ENCODE results near the gene NOTCH1. TPM values are rescaled to one million over a fixed set of nuclear protein-coding genes. Genes with fewer than 3 reads are reported as not detected.

Gene NOTCH1
- total and polyA plus RNA-seq, 2 of the 13 experiments (the other 11 are each of a cell fraction or from before 2014, with no cell fraction given), result 0.09 to 0.35 TPM

DNA sequence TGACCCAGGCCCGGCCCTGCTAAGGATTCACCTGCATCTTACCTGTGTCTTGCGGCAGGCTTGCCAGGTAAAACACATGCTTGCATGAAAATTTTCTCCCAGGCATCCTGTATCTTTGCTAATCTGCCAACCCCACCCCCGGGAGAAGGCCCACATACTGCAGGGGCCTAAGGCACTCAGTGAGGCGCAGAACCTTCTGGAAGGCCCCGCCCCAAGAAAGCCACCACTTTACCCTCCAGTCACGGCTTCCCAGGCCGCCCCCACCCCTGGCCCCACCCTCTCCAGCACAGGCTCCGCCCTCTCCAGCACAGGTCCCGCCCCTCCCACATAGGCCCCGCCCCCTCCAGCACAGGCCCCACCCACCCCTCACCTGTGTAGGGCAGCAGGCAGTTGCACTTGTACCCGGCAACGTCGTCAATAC is 33.2 kb downstream of the NOTCH1 start (continued):
- TF ChIP-seq, protein P1, sequence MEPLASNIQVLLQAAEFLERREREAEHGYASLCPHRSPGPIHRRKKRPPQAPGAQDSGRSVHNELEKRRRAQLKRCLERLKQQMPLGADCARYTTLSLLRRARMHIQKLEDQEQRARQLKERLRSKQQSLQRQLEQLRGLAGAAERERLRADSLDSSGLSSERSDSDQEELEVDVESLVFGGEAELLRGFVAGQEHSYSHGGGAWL (CRISPR knock-in tag; IDR thresholded peaks at IDR 0.05), result no peak
- no peak for TF ChIP-seq EED (CRISPR knock-in tag; IDR thresholded peaks at IDR 0.05)
- TF ChIP-seq, protein P2, sequence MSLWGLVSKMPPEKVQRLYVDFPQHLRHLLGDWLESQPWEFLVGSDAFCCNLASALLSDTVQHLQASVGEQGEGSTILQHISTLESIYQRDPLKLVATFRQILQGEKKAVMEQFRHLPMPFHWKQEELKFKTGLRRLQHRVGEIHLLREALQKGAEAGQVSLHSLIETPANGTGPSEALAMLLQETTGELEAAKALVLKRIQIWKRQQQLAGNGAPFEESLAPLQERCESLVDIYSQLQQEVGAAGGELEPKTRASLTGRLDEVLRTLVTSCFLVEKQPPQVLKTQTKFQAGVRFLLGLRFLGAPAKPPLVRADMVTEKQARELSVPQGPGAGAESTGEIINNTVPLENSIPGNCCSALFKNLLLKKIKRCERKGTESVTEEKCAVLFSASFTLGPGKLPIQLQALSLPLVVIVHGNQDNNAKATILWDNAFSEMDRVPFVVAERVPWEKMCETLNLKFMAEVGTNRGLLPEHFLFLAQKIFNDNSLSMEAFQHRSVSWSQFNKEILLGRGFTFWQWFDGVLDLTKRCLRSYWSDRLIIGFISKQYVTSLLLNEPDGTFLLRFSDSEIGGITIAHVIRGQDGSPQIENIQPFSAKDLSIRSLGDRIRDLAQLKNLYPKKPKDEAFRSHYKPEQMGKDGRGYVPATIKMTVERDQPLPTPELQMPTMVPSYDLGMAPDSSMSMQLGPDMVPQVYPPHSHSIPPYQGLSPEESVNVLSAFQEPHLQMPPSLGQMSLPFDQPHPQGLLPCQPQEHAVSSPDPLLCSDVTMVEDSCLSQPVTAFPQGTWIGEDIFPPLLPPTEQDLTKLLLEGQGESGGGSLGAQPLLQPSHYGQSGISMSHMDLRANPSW (CRISPR knock-in tag; IDR thresholded peaks at IDR 0.05; ENCODE audit: borderline replicate concordance), result no peak
- no peak for TF ChIP-seq GTF3A (CRISPR knock-in tag; conservative IDR thresholded peaks at IDR 0.05)

DNA sequence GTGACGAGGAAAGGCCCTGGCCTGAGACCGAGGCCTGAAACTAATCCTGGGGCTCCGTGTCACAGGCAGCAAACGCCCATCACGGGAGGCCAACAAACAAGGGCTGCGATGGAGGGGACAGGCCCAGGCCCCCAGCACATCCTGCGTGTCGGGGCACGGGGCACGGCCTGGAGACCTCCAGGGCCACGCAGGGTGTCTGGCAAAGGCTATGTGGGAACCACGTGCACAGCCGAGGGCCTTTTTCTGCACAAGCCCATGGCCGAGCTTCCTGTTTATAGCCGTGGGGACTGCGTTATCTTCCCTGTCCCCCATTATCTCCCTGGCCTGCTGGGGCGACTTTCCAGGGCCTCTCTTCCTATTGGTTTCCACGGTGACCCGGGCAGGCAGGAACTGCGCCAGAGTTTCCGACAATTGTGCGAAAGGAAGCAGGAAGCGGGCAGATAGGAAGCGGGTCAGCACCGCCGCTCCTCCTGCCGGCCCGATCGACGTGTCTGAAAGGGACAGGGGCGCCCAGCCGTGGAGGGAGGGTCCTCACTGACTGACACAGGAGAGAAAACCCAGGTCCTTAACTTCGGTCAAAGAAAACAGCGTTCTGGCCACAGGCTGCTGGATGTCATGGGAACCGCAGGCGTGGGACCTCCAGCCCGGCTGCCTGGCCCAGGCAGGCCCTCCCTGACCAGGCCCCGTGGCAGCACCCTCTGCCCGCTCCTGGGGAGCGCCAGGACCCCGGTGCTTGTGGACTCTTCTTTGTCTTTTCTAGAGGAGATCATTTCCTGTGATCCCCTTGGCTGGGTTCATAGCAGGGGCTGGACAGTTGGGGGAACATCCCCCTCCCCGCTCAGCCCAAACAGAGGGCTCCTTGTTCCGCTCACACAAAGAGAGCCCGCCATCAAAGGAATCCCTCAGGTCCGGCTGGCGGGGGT is 33.9 kb downstream of the NOTCH1 start:
- intact Hi-C loops (cut with micrococcal nuclease; ENCODE audit: unreplicated experiment), result no loop called here
- H3K9ac ChIP-seq (ENCODE audit: insufficient read depth, low read depth, low read length), result no peak overlapping the region
- TF ChIP-seq, protein P3, sequence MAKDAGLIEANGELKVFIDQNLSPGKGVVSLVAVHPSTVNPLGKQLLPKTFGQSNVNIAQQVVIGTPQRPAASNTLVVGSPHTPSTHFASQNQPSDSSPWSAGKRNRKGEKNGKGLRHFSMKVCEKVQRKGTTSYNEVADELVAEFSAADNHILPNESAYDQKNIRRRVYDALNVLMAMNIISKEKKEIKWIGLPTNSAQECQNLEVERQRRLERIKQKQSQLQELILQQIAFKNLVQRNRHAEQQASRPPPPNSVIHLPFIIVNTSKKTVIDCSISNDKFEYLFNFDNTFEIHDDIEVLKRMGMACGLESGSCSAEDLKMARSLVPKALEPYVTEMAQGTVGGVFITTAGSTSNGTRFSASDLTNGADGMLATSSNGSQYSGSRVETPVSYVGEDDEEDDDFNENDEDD (CRISPR knock-in tag; IDR thresholded peaks at IDR 0.05; ENCODE audit: borderline replicate concordance), result no peak
- TF ChIP-seq ATAD3A (CRISPR knock-in tag; IDR thresholded peaks at IDR 0.05), result no peak
- TF ChIP-seq HNRNPL (IDR thresholded peaks at IDR 0.05; ENCODE audit: low read depth, low read length), result peak; percentile 78
- TF ChIP-seq RBFOX2 (IDR thresholded peaks at IDR 0.05; ENCODE audit: low read depth, low read length), result 0 out of 2 replicates have a peak, but pooled peaks have one; percentile 35
- no peak for TF ChIP-seq SCMH1 (CRISPR knock-in tag; IDR thresholded peaks at IDR 0.05; ENCODE audit: borderline replicate concordance)
- 0 out of 2 replicates have a peak, but pooled peaks have one; percentile 27 for TF ChIP-seq POLR2G (IDR thresholded peaks at IDR 0.05; ENCODE audit: low read depth, low read length)
- no peak for TF ChIP-seq PHF8 (CRISPR knock-in tag; IDR thresholded peaks at IDR 0.05)
- TF ChIP-seq RBM39 (IDR thresholded peaks at IDR 0.05; ENCODE audit: low read depth, low read length, poor library complexity, severe bottlenecking), result peak; percentile 61
- TF ChIP-seq, protein P4, sequence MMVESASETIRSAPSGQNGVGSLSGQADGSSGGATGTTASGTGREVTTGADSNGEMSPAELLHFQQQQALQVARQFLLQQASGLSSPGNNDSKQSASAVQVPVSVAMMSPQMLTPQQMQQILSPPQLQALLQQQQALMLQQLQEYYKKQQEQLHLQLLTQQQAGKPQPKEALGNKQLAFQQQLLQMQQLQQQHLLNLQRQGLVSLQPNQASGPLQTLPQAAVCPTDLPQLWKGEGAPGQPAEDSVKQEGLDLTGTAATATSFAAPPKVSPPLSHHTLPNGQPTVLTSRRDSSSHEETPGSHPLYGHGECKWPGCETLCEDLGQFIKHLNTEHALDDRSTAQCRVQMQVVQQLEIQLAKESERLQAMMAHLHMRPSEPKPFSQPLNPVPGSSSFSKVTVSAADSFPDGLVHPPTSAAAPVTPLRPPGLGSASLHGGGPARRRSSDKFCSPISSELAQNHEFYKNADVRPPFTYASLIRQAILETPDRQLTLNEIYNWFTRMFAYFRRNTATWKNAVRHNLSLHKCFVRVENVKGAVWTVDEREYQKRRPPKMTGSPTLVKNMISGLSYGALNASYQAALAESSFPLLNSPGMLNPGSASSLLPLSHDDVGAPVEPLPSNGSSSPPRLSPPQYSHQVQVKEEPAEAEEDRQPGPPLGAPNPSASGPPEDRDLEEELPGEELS (CRISPR knock-in tag; IDR thresholded peaks at IDR 0.05), result no peak
- TF ChIP-seq, protein P5, sequence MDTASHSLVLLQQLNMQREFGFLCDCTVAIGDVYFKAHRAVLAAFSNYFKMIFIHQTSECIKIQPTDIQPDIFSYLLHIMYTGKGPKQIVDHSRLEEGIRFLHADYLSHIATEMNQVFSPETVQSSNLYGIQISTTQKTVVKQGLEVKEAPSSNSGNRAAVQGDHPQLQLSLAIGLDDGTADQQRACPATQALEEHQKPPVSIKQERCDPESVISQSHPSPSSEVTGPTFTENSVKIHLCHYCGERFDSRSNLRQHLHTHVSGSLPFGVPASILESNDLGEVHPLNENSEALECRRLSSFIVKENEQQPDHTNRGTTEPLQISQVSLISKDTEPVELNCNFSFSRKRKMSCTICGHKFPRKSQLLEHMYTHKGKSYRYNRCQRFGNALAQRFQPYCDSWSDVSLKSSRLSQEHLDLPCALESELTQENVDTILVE (CRISPR knock-in tag; IDR thresholded peaks at IDR 0.05), result no peak

More for the DNA sequence above, 33.9 kb downstream of the NOTCH1 start:
- 90% methylated on average over 24 of the region's 46 CpGs for WGBS (ENCODE audit: low lambda C conversion rate)
- FAIRE-seq (no peak), ATAC-seq (no peak), DNase-seq (ENCODE audit: low spot score) (peak; percentile 34)
- no peaks in the 10 kb centered on the region for H3K36me3 ChIP-seq (replicated peaks in 1 of 2; ENCODE audit: control insufficient read depth in 1 of 2, insufficient read depth in 2 of 2, low read length in 2 of 2)
- CTCF ChIA-PET (ENCODE audit: low intra/inter-chr PET ratio, low total read pairs), result no interaction called here
- no peaks in the 10 kb centered on the region for H3K27me3 ChIP-seq (ENCODE audit: control insufficient read depth in 1 of 2, insufficient read depth in 2 of 2, low read length in 2 of 2)
- no peak overlapping the region for H3K4me2 ChIP-seq (ENCODE audit: low read depth, low read length)
- no peaks in the 10 kb centered on the region for H3K9me3 ChIP-seq (ENCODE audit: low read length)
- no peaks in the 10 kb centered on the region for H3K79me2 ChIP-seq (ENCODE audit: insufficient read depth, low read length)
- BruUV-seq (replicated peaks), result no TSS peak
- H4K20me1 ChIP-seq (ENCODE audit: insufficient read depth, low read length), result no peaks in the 10 kb centered on the region
- POLR2A ChIA-PET, result no interaction called here
- no peak overlapping the region for H3K4me3 ChIP-seq (replicated peaks in 1 of 3; ENCODE audit: insufficient read depth in 1 of 3, low read depth in 2 of 3, low read length in 3 of 3)
- H3K27ac ChIP-seq (ENCODE audit: extremely low read length, insufficient read depth, low read length), result no peak overlapping the region
- no peak overlapping the region for H2AFZ ChIP-seq (ENCODE audit: low read length)
- in situ Hi-C loops (cut with HindIII; ENCODE audit: extremely low pct_ligation_motif_present, low pct_unique_long_range_greater_than_20kb), result no loop called here
- H3K4me1 ChIP-seq (ENCODE audit: insufficient read depth, low read length), result peaks cover 7% of the 10 kb centered on the region; the same call in 1 of the 2 replicates
